Measurements from ENCODE around the gene NCKAP5. TPM values are rescaled to one million over a fixed set of nuclear protein-coding genes. Genes with fewer than 3 reads are reported as not detected.

NCKAP5 gene
- polyA plus RNA-seq, 1 experiment, result 16.6 TPM

- no peak for DNase-seq (ENCODE audit: low read depth, low spot score)
- no peak overlapping the region for H3K4me3 ChIP-seq (ENCODE audit: low read depth, low read length)
- ChIA-PET POLR2A (no interaction called here), CTCF (no interaction called here)
- H3K9me3 ChIP-seq (ENCODE audit: control insufficient read depth, insufficient read depth, low read length), result no peaks in the 10 kb centered on the region
- no peak for TF ChIP-seq CTCF (IDR thresholded peaks at IDR 0.05; ENCODE audit: low read depth, low read length)
- no peak overlapping the region for H3K27ac ChIP-seq (ENCODE audit: low read depth, low read length)
- no peaks in the 10 kb centered on the region for H3K27me3 ChIP-seq (ENCODE audit: control insufficient read depth, insufficient read depth, low read length)
Measured at GRCh38 chr2:133080822-133081221, 487.4 kb downstream of the NCKAP5 start.

- CTCF ChIA-PET, result interaction anchor here (0.6 to 2.0 kb wide), 2 partner anchors 426 to 531 kb away, joined by 3 to 4 read pairs; no protein-coding TSS in a partner anchor
- Histone ChIP-seq H3K4me3 (ENCODE audit: low read depth, low read length) (no peak overlapping the region), H3K27ac (ENCODE audit: low read depth, low read length) (no peak overlapping the region), H3K9me3 (ENCODE audit: control insufficient read depth, insufficient read depth, low read length) (no peaks in the 10 kb centered on the region), H3K27me3 (ENCODE audit: control insufficient read depth, insufficient read depth, low read length) (no peaks in the 10 kb centered on the region)
- POLR2A ChIA-PET, result no interaction called here
- no peak for DNase-seq (ENCODE audit: low read depth, low spot score)
- no peak for TF ChIP-seq CTCF (IDR thresholded peaks at IDR 0.05; ENCODE audit: low read depth, low read length)
Measured at GRCh38 chr2:133078667-133079411, 489.4 kb downstream of the NCKAP5 start.

GRCh38 chr2:133077269-133077822 lies 490.9 kb downstream of the NCKAP5 start:
- ChIA-PET CTCF (interaction anchor here (1.0 to 2.0 kb wide), 2 partner anchors 58 to 530 kb away, joined by 4 read pairs; no protein-coding TSS in a partner anchor), POLR2A (interaction anchor here (0.7 to 0.9 kb wide), 2 partner anchors 9 to 97 kb away, joined by 3 read pairs; no protein-coding TSS in a partner anchor)
- Histone ChIP-seq H3K27ac (ENCODE audit: low read depth, low read length) (no peak overlapping the region), H3K9me3 (ENCODE audit: control insufficient read depth, insufficient read depth, low read length) (no peaks in the 10 kb centered on the region), H3K4me3 (ENCODE audit: low read depth, low read length) (no peak overlapping the region), H3K27me3 (ENCODE audit: control insufficient read depth, insufficient read depth, low read length) (no peaks in the 10 kb centered on the region)
- TF ChIP-seq CTCF (IDR thresholded peaks at IDR 0.05; ENCODE audit: low read depth, low read length), result no peak
- DNase-seq (ENCODE audit: low read depth, low spot score), result peak; percentile 27

- no peak overlapping the region for H3K4me3 ChIP-seq (ENCODE audit: low read depth, low read length)
- H3K27me3 ChIP-seq (ENCODE audit: control insufficient read depth, insufficient read depth, low read length), result no peaks in the 10 kb centered on the region
- H3K9me3 ChIP-seq (ENCODE audit: control insufficient read depth, insufficient read depth, low read length), result no peaks in the 10 kb centered on the region
- no peak overlapping the region for H3K27ac ChIP-seq (ENCODE audit: low read depth, low read length)
- POLR2A ChIA-PET, result no interaction called here
- CTCF ChIA-PET, result no interaction called here
- TF ChIP-seq CTCF (IDR thresholded peaks at IDR 0.05; ENCODE audit: low read depth, low read length), result no peak
- no peak for DNase-seq (ENCODE audit: low read depth, low spot score)
Measured at GRCh38 chr2:133072837-133073694, 495.2 kb downstream of the NCKAP5 start.

All from AG04450 (cell line).